GM12878 (cell line): ENCODE measurements around the gene ATP6V0A1. TPM values are rescaled to one million over a fixed set of nuclear protein-coding genes. Genes with fewer than 3 reads are reported as not detected.

Experiments
- GABPA ChIP-seq: IDR thresholded peaks from 2 replicates; pipeline ENCODE4 v1.6.1; 2014; ENCODE audit warnings: antibody characterized with exemption, low read depth, mild to moderate bottlenecking, inconsistent platforms
- IRF4 ChIP-seq: IDR thresholded peaks from 2 replicates; pipeline ENCODE4 v1.6.1; 2011; ENCODE audit warnings: low read depth, low read length
- polyA plus RNA-seq, 11 experiments: library from polyadenylated mRNA; depleted of rRNA in 4 of 11; unstranded in 6 of 11; stranded (reverse) in 5 of 11; fragments of >200 nt; fragmentation: Nextera tagmentation in 4 of 11; fragmentation: Illumina TruSeq in 1 of 11; extraction: Ambion mirVana in 4 of 11; extraction: Trizol in 1 of 11; gene quantifications; 1 replicate in 1 of 11; 2 replicates in 10 of 11; pipeline versions ENCODE4 v1.2.1 to v1.2.3, GENCODE V29; 2011 to 2016; ENCODE audit warnings: inconsistent platforms in 2 of 11, missing spikeins in 2 of 11, low read depth in 1 of 11
- total RNA-seq, 4 experiments: library from RNA; depleted of rRNA in 3 of 4; stranded (reverse); fragments of >200 nt in 3 of 4; fragmentation: Illumina TruSeq in 1 of 4; extraction: Trizol in 1 of 4; gene quantifications; 2 replicates each; pipeline versions ENCODE4 v1.2.1 to v1.2.3, GENCODE V29; 2013 to 2021
- TF ChIP-seq, protein P1 (sequence below): fragments of 450-650 bp; IDR thresholded peaks from 2 replicates; pipeline ENCODE4 v1.6.1; 2017; ENCODE audit warnings: mild to moderate bottlenecking, moderate library complexity
- TF ChIP-seq, protein P2 (sequence below): fragments of 150-350 bp; IDR thresholded peaks from 2 replicates; pipeline ENCODE4 v1.6.1; 2016; ENCODE audit warnings: low read depth, low read length

The ATP6V0A1 gene
- total and polyA plus RNA-seq, 10 of the 15 experiments (the other 5 are each of a cell fraction or from before 2014, with no cell fraction given) = 3.0 to 76.6 (median 30.9) TPM

DNA sequence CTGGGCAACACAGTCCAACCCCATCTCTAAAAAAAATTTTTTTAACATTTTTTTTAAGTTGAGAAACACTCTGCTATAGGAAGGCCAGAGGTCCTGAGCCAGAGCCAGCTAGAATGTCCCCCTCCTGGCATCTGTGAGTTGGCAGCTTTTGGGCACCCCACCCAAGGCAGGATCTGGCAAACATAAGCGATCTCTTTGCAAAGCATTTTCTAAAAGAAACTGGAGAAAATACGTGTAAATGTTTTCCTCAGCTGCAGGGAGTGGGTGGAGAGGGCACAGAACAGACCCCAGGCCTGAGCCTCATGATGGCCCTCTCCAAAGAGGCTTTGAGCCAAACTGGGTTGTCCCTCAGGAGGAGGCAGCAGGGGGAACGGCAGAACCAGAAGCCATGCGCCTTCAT lies 47.3 kb upstream of the ATP6V0A1 start (continued):
- TF ChIP-seq, protein P1, sequence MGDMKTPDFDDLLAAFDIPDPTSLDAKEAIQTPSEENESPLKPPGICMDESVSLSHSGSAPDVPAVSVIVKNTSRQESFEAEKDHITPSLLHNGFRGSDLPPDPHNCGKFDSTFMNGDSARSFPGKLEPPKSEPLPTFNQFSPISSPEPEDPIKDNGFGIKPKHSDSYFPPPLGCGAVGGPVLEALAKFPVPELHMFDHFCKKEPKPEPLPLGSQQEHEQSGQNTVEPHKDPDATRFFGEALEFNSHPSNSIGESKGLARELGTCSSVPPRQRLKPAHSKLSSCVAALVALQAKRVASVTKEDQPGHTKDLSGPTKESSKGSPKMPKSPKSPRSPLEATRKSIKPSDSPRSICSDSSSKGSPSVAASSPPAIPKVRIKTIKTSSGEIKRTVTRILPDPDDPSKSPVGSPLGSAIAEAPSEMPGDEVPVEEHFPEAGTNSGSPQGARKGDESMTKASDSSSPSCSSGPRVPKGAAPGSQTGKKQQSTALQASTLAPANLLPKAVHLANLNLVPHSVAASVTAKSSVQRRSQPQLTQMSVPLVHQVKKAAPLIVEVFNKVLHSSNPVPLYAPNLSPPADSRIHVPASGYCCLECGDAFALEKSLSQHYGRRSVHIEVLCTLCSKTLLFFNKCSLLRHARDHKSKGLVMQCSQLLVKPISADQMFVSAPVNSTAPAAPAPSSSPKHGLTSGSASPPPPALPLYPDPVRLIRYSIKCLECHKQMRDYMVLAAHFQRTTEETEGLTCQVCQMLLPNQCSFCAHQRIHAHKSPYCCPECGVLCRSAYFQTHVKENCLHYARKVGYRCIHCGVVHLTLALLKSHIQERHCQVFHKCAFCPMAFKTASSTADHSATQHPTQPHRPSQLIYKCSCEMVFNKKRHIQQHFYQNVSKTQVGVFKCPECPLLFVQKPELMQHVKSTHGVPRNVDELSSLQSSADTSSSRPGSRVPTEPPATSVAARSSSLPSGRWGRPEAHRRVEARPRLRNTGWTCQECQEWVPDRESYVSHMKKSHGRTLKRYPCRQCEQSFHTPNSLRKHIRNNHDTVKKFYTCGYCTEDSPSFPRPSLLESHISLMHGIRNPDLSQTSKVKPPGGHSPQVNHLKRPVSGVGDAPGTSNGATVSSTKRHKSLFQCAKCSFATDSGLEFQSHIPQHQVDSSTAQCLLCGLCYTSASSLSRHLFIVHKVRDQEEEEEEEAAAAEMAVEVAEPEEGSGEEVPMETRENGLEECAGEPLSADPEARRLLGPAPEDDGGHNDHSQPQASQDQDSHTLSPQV = no peak
- TF ChIP-seq IRF4 (no peak), GABPA (no peak)
- TF ChIP-seq, protein P2, sequence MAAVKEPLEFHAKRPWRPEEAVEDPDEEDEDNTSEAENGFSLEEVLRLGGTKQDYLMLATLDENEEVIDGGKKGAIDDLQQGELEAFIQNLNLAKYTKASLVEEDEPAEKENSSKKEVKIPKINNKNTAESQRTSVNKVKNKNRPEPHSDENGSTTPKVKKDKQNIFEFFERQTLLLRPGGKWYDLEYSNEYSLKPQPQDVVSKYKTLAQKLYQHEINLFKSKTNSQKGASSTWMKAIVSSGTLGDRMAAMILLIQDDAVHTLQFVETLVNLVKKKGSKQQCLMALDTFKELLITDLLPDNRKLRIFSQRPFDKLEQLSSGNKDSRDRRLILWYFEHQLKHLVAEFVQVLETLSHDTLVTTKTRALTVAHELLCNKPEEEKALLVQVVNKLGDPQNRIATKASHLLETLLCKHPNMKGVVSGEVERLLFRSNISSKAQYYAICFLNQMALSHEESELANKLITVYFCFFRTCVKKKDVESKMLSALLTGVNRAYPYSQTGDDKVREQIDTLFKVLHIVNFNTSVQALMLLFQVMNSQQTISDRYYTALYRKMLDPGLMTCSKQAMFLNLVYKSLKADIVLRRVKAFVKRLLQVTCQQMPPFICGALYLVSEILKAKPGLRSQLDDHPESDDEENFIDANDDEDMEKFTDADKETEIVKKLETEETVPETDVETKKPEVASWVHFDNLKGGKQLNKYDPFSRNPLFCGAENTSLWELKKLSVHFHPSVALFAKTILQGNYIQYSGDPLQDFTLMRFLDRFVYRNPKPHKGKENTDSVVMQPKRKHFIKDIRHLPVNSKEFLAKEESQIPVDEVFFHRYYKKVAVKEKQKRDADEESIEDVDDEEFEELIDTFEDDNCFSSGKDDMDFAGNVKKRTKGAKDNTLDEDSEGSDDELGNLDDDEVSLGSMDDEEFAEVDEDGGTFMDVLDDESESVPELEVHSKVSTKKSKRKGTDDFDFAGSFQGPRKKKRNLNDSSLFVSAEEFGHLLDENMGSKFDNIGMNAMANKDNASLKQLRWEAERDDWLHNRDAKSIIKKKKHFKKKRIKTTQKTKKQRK = no peak
- TF ChIP-seq, all 136 proteins: peak for 0
